Endothelial cell of umbilical vein (primary cell): ENCODE data around the gene DPP9. TPM values are rescaled to one million over a fixed set of nuclear protein-coding genes. Genes with fewer than 3 reads are reported as not detected.

Experiments used
- BruUV-seq: library from RNA; stranded (reverse); fragments of 400-500 nt; replicated peaks from 2 replicates; lab custom pipeline; 2021; lab: Mats Ljungman, UMichigan
- CTCF ChIA-PET: fragments of 300-600, 350-600 bp; sonication (Branson Sonifier 250); formaldehyde crosslinking; loops from one replicate; lab custom pipeline; 2021; ENCODE audit warnings: antibody characterized with exemption, inconsistent platforms; lab: Charles Lee
- POLR2A ChIA-PET: fragments of 300-600, 350-600 bp; sonication (Branson Sonifier 250); formaldehyde crosslinking; loops from one replicate; lab custom pipeline; 2021; ENCODE audit warnings: antibody characterized with exemption, inconsistent platforms; lab: Charles Lee
- DNase-seq: peaks from one replicate; pipeline ENCODE4 v3.0.0-alpha.2; 2011; ENCODE audit warnings: low read depth, low spot score
- FAIRE-seq: peaks from 2 replicates; lab custom pipeline; 2011; peaks lifted over from hg19 to GRCh38; lab: Jason Lieb, UNC
- H2AFZ ChIP-seq: 2 replicates; pipeline ENCODE4 v1.6.0; 2012; ENCODE audit warnings: low read depth, low read length, control low read depth, inconsistent platforms
- H3K27ac ChIP-seq: 2 replicates; pipeline ENCODE4 v1.5.1; 2011; ENCODE audit warnings: low read depth, mild to moderate bottlenecking, control low read depth, low read length, moderate library complexity; ENCODE audit not compliant: insufficient read depth
- H3K27me3 ChIP-seq, 2 experiments: 2 replicates each; pipeline versions ENCODE4 v1.6.0 to v1.6.1; 2011; ENCODE audit warnings: low read length in 2 of 2, mixed read lengths in 1 of 2; ENCODE audit not compliant: control insufficient read depth in 2 of 2, insufficient read depth in 2 of 2
- H3K36me3 ChIP-seq, 2 experiments: 2 replicates in 1 of 2; 3 replicates in 1 of 2; pipeline ENCODE4 v1.5.1; 2011; ENCODE audit warnings: low read length in 2 of 2, mild to moderate bottlenecking in 1 of 2, moderate library complexity in 1 of 2; ENCODE audit not compliant: control insufficient read depth in 2 of 2, insufficient read depth in 2 of 2; ENCODE audit errors: extremely low read depth in 1 of 2
- H3K4me1 ChIP-seq: 3 replicates; pipeline ENCODE4 v1.5.1; 2011; ENCODE audit warnings: mild to moderate bottlenecking, low read length; ENCODE audit not compliant: control insufficient read depth, insufficient read depth; ENCODE audit errors: extremely low read depth
- H3K4me2 ChIP-seq: 2 replicates; pipeline ENCODE4 v1.6.1; 2011; ENCODE audit warnings: low read length, control low read depth, mixed read lengths; ENCODE audit not compliant: insufficient read depth
- H3K4me3 ChIP-seq, 3 experiments: fragments of 200-600 bp in 1 of 3; sonication (generic), shearing (Covaris generic) in 1 of 3; replicated peaks in 1 of 3; 2 replicates each; pipeline ENCODE4 v1.5.1; 2011 to 2016; ENCODE audit warnings: control low read depth in 3 of 3, low read length in 3 of 3, mild to moderate bottlenecking in 2 of 3, inconsistent platforms in 1 of 3, low read depth in 1 of 3, moderate library complexity in 1 of 3; ENCODE audit not compliant: insufficient read depth in 1 of 3
- H3K79me2 ChIP-seq: 2 replicates; pipeline ENCODE4 v1.6.0; 2012; ENCODE audit warnings: low read length, inconsistent platforms; ENCODE audit not compliant: control insufficient read depth, insufficient read depth
- H3K9ac ChIP-seq: replicated peaks from 2 replicates; pipeline ENCODE3; 2011; ENCODE audit warnings: low read length, control low read depth; ENCODE audit not compliant: insufficient read depth; ENCODE audit errors: extremely low read depth
- H3K9me1 ChIP-seq: replicated peaks from 3 replicates; pipeline ENCODE4 v1.6.0; 2011; ENCODE audit warnings: mild to moderate bottlenecking, low read length; ENCODE audit not compliant: control insufficient read depth, insufficient read depth; ENCODE audit errors: extremely low read depth
- H3K9me3 ChIP-seq: replicated peaks from 2 replicates; pipeline ENCODE4 v1.5.1; 2012; ENCODE audit warnings: low read length, inconsistent platforms; ENCODE audit not compliant: control insufficient read depth, insufficient read depth
- H4K20me1 ChIP-seq: replicated peaks from 2 replicates; pipeline ENCODE3; 2011; ENCODE audit warnings: mild to moderate bottlenecking, low read length; ENCODE audit not compliant: control insufficient read depth, insufficient read depth; ENCODE audit errors: extremely low read depth
- EZH2 ChIP-seq: IDR thresholded peaks from 2 replicates; pipeline ENCODE4 v1.6.1; 2012; ENCODE audit warnings: borderline replicate concordance, low read depth, mild to moderate bottlenecking, moderate library complexity, low read length, inconsistent platforms; ENCODE audit not compliant: severe bottlenecking
- FOS ChIP-seq: IDR thresholded peaks from 2 replicates; pipeline ENCODE4 v1.6.1; 2011; ENCODE audit warnings: mild to moderate bottlenecking, low read length, moderate library complexity, borderline replicate concordance; ENCODE audit not compliant: insufficient read depth
- GATA2 ChIP-seq: IDR thresholded peaks from 2 replicates; pipeline ENCODE4 v1.7.0; 2011; ENCODE audit warnings: low read depth, mild to moderate bottlenecking, moderate library complexity, mixed read lengths, low read length; ENCODE audit not compliant: insufficient read length, insufficient read depth
- JUN ChIP-seq: IDR thresholded peaks from 2 replicates; pipeline ENCODE4 v1.6.1; 2011; ENCODE audit warnings: borderline replicate concordance, low read depth; ENCODE audit not compliant: insufficient read length, insufficient read depth
- MAX ChIP-seq: IDR thresholded peaks from 2 replicates; pipeline ENCODE4 v1.6.1; 2011; ENCODE audit not compliant: insufficient read depth, insufficient read length
- MYC ChIP-seq: IDR thresholded peaks from one replicate; pipeline ENCODE4 v1.6.1; 2011; ENCODE audit warnings: mild to moderate bottlenecking, low read depth, low read length
- POLR2A ChIP-seq: IDR thresholded peaks from 2 replicates; pipeline ENCODE4 v1.6.1; 2012; ENCODE audit warnings: low read depth, mild to moderate bottlenecking, control low read depth, low read length
- POLR2AphosphoS5 ChIP-seq: IDR thresholded peaks from 2 replicates; pipeline ENCODE4 v1.6.1; 2012; ENCODE audit warnings: low read depth, mild to moderate bottlenecking, control low read depth, low read length, moderate library complexity; ENCODE audit not compliant: insufficient read depth
- dilution Hi-C: fragments of 300-500 bp; cut with MboI; formaldehyde crosslinking; loops from one replicate; pipeline ENCODE4 v1.15.0; 2019; ENCODE audit warnings: low sequenced_read_pairs; ENCODE audit not compliant: extremely low pct_ligation_motif_present
- intact Hi-C: fragments of 100-400 bp; cut with micrococcal nuclease; formaldehyde crosslinking; loops from one replicate; pipeline ENCODE4 v1.10.0; 2022
- polyA plus RNA-seq, 4 experiments: library from polyadenylated mRNA; depleted of rRNA in 3 of 4; stranded (reverse) in 3 of 4; unstranded in 1 of 4; fragments of >200 nt; gene quantifications; 2 replicates each; pipeline versions ENCODE4 v1.2.1 to v1.2.3, GENCODE V29; 2011 to 2012; ENCODE audit warnings: missing spikeins in 1 of 4
- total RNA-seq: library from RNA; stranded (reverse); gene quantifications from 2 replicates; pipeline ENCODE4 v1.2.3, GENCODE V29; 2021
- TF ChIP-seq, protein P1 (sequence below), 2 donors: IDR thresholded peaks; 1 replicate in 1 of 2; 2 replicates in 1 of 2; pipeline ENCODE4 v1.5.1; 2011; ENCODE audit warnings: low read length in 2 of 2, mild to moderate bottlenecking in 2 of 2, moderate library complexity in 2 of 2, control low read depth in 1 of 2, inconsistent platforms in 1 of 2, low read depth in 1 of 2; ENCODE audit not compliant: insufficient read depth in 1 of 2; ENCODE audit errors: extremely low read depth in 1 of 2

Gene DPP9
- total and polyA plus RNA-seq, 2 donors (not counting 3 experiments of a cell fraction or from before 2014, with no cell fraction given) = 31.5 to 98.0 TPM

GRCh38 chr19:4675346-4675745 is 48.3 kb downstream of the DPP9 start:
- Histone ChIP-seq H3K9me1 (no peaks in the 10 kb centered on the region), H3K4me2 (no peak overlapping the region), H3K9ac (no peak overlapping the region), H4K20me1 (no peaks in the 10 kb centered on the region), H3K9me3 (no peaks in the 10 kb centered on the region), H3K27ac (no peak overlapping the region), H2AFZ (no peak overlapping the region), H3K4me3 (no peak overlapping the region), H3K79me2 (no peaks in the 10 kb centered on the region), H3K4me1 (peaks cover 8% of the 10 kb centered on the region), H3K27me3 (no peaks in the 10 kb centered on the region), H3K36me3 (peaks cover 2 to 15% of the 10 kb centered on the region in 2 experiments)
- ChIA-PET CTCF (interaction anchor here (1.2 kb wide), 1 partner anchor 14 kb away, joined by 3 read pairs; no protein-coding TSS in a partner anchor), POLR2A (no interaction called here)
- dilution Hi-C loops = no loop called here
- FAIRE-seq (no peak), DNase-seq (no peak)
- intact Hi-C loops = no loop called here
- BruUV-seq = TSS peak; percentile 82
- TF ChIP-seq EZH2 (no peak), POLR2AphosphoS5 (no peak), MYC (no peak), MAX (no peak), POLR2A (no peak), GATA2 (no peak), JUN (no peak), FOS (no peak)
- TF ChIP-seq, protein P1, sequence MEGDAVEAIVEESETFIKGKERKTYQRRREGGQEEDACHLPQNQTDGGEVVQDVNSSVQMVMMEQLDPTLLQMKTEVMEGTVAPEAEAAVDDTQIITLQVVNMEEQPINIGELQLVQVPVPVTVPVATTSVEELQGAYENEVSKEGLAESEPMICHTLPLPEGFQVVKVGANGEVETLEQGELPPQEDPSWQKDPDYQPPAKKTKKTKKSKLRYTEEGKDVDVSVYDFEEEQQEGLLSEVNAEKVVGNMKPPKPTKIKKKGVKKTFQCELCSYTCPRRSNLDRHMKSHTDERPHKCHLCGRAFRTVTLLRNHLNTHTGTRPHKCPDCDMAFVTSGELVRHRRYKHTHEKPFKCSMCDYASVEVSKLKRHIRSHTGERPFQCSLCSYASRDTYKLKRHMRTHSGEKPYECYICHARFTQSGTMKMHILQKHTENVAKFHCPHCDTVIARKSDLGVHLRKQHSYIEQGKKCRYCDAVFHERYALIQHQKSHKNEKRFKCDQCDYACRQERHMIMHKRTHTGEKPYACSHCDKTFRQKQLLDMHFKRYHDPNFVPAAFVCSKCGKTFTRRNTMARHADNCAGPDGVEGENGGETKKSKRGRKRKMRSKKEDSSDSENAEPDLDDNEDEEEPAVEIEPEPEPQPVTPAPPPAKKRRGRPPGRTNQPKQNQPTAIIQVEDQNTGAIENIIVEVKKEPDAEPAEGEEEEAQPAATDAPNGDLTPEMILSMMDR (IDR thresholded peaks at IDR 0.05; ENCODE audit: extremely low read depth in 1 of 2, insufficient read depth in 1 of 2, low read depth in 1 of 2, low read length in 2 of 2) = no peak
